SU-DHL-6 (cell line): ENCODE data around the gene DHCR24.

Experiments
- H2AFZ ChIP-seq: fragments of 200-600 bp; sonication (generic); 2 replicates; pipeline ENCODE4 v1.6.1; 2014; ENCODE audit warnings: low read depth, mild to moderate bottlenecking, moderate library complexity, mixed read lengths, antibody characterized with exemption, low read length; ENCODE audit not compliant: severe bottlenecking
- H3F3A ChIP-seq: fragments of 200-600 bp; shearing (Covaris generic); 2 replicates; pipeline ENCODE4 v1.6.0; 2016; ENCODE audit warnings: antibody characterized with exemption, mild to moderate bottlenecking; ENCODE audit not compliant: insufficient read depth
- H3K27ac ChIP-seq: fragments of 200-600 bp; sonication (generic); 2 replicates; pipeline ENCODE4 v1.5.1; 2016; ENCODE audit warnings: low read depth, mild to moderate bottlenecking, low read length, moderate library complexity, mixed read lengths
- H3K27me3 ChIP-seq: fragments of 200-600 bp; sonication (generic), shearing (Covaris generic); 2 replicates; pipeline ENCODE4 v1.6.0; 2014; ENCODE audit warnings: mild to moderate bottlenecking, low read length
- H3K36me3 ChIP-seq: fragments of 200-600 bp; sonication (generic); 2 replicates; pipeline ENCODE4 v1.6.1; 2014; ENCODE audit warnings: mild to moderate bottlenecking, low read length, mixed read lengths
- H3K4me2 ChIP-seq: fragments of 300-600, 200-600 bp; shearing (Covaris generic), sonication (generic); 2 replicates; pipeline ENCODE4 v1.6.0; 2014; ENCODE audit warnings: low read length, low read depth, mild to moderate bottlenecking; ENCODE audit not compliant: poor library complexity, severe bottlenecking
- H3K4me3 ChIP-seq: fragments of 200-600 bp; sonication (generic); 2 replicates; pipeline ENCODE4 v1.5.1; 2014; ENCODE audit warnings: antibody characterized with exemption, low read length, mild to moderate bottlenecking, mixed read lengths; ENCODE audit not compliant: insufficient read depth, poor library complexity, severe bottlenecking
- H3K79me2 ChIP-seq: fragments of 200-600 bp; sonication (generic); 2 replicates; pipeline ENCODE4 v1.6.1; 2014; ENCODE audit warnings: mild to moderate bottlenecking, low read length, moderate library complexity; ENCODE audit not compliant: insufficient read depth
- H3K9ac ChIP-seq: fragments of 200-600 bp; sonication (generic); 2 replicates; pipeline ENCODE4 v1.7.0; 2014; ENCODE audit warnings: mild to moderate bottlenecking, low read length
- H3K9me2 ChIP-seq: fragments of 200-600 bp; sonication (generic); replicated peaks from 2 replicates; pipeline ENCODE4 v1.6.1; 2014; ENCODE audit warnings: low read length; ENCODE audit not compliant: insufficient read depth
- H3K9me3 ChIP-seq: fragments of 200-600 bp; sonication (generic); 2 replicates; pipeline ENCODE4 v1.6.1; 2014; ENCODE audit warnings: low read length, mixed read lengths; ENCODE audit not compliant: insufficient read depth
- H4K20me1 ChIP-seq: fragments of 200-600 bp; sonication (generic); 2 replicates; pipeline ENCODE4 v1.6.1; 2014; ENCODE audit warnings: low read depth, mild to moderate bottlenecking, antibody characterized with exemption, low read length, moderate library complexity, mixed read lengths
- CTCF ChIP-seq: fragments of 200-600 bp; sonication (generic); IDR thresholded peaks from one replicate; pipeline ENCODE4 v1.5.1; 2017; ENCODE audit warnings: antibody characterized with exemption, mild to moderate bottlenecking, low read length, moderate library complexity; ENCODE audit not compliant: insufficient read depth, poor library complexity, severe bottlenecking
- EZH2phosphoT487 ChIP-seq: fragments of 200-600 bp; sonication (generic), shearing (Covaris generic); conservative IDR thresholded peaks from 2 replicates; pipeline ENCODE4 v1.6.1; 2018; ENCODE audit warnings: mild to moderate bottlenecking, antibody characterized with exemption, low read length, moderate library complexity, mixed read lengths

Gene DHCR24

GRCh38 chr1:54805981-54806381 is 81.0 kb downstream of the DHCR24 start:
- Histone ChIP-seq H3K27ac (no peak overlapping the region), H3K79me2 (no peaks in the 10 kb centered on the region), H3F3A (no peaks in the 10 kb centered on the region), H3K9me2 (no peaks in the 10 kb centered on the region), H3K4me3 (no peak overlapping the region), H3K36me3 (no peaks in the 10 kb centered on the region), H3K27me3 (no peaks in the 10 kb centered on the region), H3K9ac (no peak overlapping the region), H2AFZ (no peak overlapping the region), H4K20me1 (no peaks in the 10 kb centered on the region), H3K4me2 (no peak overlapping the region), H3K9me3 (no peaks in the 10 kb centered on the region)
- TF ChIP-seq EZH2phosphoT487: no peak
- no peak for TF ChIP-seq CTCF

- Histone ChIP-seq H2AFZ (no peak overlapping the region), H3K9ac (no peak overlapping the region), H3K27me3 (no peaks in the 10 kb centered on the region), H3K27ac (no peak overlapping the region), H4K20me1 (no peaks in the 10 kb centered on the region), H3K9me3 (no peaks in the 10 kb centered on the region), H3K4me3 (no peak overlapping the region), H3K36me3 (no peaks in the 10 kb centered on the region), H3F3A (no peaks in the 10 kb centered on the region), H3K4me2 (no peak overlapping the region), H3K9me2 (no peaks in the 10 kb centered on the region), H3K79me2 (no peaks in the 10 kb centered on the region)
- TF ChIP-seq EZH2phosphoT487 (no peak), CTCF (no peak)
These were observed 81.5 kb downstream of the DHCR24 start for GRCh38 chr1:54805466-54805865.

GRCh38 chr1:54804471-54805132 is 82.4 kb downstream of the DHCR24 start:
- no peak for TF ChIP-seq CTCF
- H3F3A ChIP-seq: no peaks in the 10 kb centered on the region
- no peak overlapping the region for H3K4me2 ChIP-seq
- no peaks in the 10 kb centered on the region for H4K20me1 ChIP-seq
- H2AFZ ChIP-seq: no peak overlapping the region
- H3K9me2 ChIP-seq: no peaks in the 10 kb centered on the region
- H3K27ac ChIP-seq: no peak overlapping the region
- H3K9me3 ChIP-seq: no peaks in the 10 kb centered on the region
- H3K36me3 ChIP-seq: no peaks in the 10 kb centered on the region
- H3K9ac ChIP-seq: no peak overlapping the region
- no peaks in the 10 kb centered on the region for H3K27me3 ChIP-seq
- no peaks in the 10 kb centered on the region for H3K79me2 ChIP-seq
- no peak overlapping the region for H3K4me3 ChIP-seq
